AG09319 (cell line): ENCODE results near the gene PEPD.

ENCODE experiments used
- DNase-seq: peaks from one replicate; pipeline ENCODE4 v3.0.0-alpha.2; 2010; ENCODE audit warnings: low read depth; ENCODE audit errors: extremely low read depth
- TF ChIP-seq, protein P1 (sequence below): IDR thresholded peaks from 2 replicates; pipeline ENCODE4 v1.5.1; 2011; ENCODE audit warnings: low read depth, mild to moderate bottlenecking, inconsistent platforms, low read length, moderate library complexity

The PEPD gene

DNA sequence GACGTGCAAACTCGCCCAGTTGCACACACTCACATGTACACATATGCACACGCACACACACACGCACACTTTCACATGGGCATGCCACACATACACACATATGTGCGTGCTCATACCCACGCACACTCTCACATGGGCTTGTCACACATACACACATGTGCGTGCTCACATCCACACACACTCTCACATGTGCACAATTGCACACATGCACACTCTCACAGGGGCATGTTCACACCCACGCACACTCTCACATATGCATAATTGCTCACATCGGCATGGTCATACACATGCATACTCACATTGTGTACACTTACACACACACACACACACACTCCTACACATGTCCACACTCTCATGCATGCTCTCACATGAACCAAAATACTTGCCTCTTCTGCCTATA lies 32.8 kb upstream of the PEPD start:
- TF ChIP-seq, protein P1, sequence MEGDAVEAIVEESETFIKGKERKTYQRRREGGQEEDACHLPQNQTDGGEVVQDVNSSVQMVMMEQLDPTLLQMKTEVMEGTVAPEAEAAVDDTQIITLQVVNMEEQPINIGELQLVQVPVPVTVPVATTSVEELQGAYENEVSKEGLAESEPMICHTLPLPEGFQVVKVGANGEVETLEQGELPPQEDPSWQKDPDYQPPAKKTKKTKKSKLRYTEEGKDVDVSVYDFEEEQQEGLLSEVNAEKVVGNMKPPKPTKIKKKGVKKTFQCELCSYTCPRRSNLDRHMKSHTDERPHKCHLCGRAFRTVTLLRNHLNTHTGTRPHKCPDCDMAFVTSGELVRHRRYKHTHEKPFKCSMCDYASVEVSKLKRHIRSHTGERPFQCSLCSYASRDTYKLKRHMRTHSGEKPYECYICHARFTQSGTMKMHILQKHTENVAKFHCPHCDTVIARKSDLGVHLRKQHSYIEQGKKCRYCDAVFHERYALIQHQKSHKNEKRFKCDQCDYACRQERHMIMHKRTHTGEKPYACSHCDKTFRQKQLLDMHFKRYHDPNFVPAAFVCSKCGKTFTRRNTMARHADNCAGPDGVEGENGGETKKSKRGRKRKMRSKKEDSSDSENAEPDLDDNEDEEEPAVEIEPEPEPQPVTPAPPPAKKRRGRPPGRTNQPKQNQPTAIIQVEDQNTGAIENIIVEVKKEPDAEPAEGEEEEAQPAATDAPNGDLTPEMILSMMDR = no peak
- DNase-seq = no peak

DNA sequence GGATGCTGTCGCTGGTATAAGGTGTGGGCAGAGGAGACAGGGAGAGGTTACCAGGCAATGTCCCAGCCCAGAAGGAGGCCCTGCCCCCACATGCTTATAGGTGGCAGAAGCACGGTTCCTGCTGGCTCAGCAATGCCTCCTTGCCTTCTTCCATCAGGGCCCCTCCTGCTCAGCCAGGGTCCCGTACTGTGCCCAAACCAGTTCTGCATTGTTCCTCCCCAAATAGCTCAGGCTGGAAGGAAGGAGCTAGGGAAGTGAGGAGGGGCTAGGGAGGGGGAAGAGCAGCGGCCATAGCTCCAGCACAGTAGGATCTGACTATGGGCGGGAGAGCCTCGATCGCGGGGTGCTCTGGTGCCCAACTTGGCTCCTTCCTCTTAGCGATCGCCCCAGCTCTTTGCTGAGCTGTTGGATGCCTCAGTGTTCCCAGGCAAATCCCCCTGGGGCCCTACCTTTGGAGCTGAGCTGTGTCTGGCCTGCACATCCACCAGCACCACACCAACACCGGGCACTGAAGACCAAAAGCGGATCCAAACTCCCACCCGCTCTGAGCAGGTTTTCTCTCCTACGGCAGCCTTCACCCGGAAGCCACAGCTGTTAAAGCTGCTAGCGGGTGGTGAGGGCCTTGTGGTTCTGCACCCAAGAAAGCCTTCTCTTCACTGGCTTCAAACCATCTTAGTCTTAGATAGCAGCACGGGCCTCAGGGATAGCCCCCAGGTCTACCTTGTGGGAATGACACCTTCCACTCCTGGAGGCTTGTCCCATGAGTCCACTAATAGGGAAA lies 32.1 kb upstream of the PEPD start:
- DNase-seq = no peak
- TF ChIP-seq, protein P1 = no peak

DNA sequence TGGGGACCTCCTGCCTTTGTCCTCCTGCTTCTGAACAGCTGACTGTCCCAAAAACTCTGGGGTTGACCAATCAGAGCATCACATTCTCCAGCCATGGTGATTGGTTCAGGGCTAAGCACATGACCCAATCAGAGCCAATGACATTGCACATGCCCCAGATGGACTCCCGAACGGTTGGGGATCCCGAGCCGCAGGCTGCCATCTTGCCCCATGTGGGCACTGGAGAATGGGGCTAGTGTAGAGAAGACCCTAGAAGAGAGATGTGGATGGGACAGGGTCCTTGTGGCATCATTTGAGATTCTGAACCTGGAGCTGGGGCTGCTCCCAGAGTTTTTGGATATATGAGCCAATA lies 31.3 kb upstream of the PEPD start:
- TF ChIP-seq, protein P1 = no peak
- no peak for DNase-seq

DNA sequence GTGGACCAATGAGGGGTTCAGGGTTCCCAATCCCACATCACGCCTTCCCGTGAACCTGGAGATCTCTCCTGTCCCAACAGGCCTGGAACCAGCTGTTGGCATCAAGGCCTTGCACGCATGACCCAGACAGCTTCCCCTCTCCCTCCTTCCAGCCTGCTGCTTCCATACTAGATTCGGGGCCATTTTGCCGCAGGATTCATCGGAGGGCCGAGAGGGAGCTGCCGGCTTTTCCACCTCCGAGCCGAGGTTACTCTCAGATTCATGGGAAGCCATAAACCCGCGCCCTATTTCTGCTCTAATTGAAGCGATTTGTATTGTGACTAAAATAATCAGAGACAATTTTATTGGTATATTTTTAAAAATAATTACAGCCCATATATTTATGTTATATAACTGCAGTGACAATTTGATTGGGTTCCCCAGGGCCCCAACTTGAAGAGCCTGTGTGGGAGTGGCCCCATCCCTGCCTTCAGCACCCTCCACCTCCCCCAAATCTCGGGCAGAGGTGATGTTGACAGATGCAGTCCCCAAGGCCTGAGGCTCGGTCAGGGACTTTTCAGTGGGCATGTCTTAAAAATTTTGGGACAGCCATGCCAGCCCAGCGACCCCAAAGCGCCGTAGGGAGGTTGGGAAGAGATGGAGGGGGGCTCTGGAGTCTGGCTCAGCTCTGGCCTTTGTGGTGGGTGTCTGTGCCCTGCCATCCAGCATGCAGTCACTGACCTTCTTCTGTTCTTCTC lies 30.8 kb upstream of the PEPD start:
- TF ChIP-seq, protein P1 = no peak
- DNase-seq = no peak

DNA sequence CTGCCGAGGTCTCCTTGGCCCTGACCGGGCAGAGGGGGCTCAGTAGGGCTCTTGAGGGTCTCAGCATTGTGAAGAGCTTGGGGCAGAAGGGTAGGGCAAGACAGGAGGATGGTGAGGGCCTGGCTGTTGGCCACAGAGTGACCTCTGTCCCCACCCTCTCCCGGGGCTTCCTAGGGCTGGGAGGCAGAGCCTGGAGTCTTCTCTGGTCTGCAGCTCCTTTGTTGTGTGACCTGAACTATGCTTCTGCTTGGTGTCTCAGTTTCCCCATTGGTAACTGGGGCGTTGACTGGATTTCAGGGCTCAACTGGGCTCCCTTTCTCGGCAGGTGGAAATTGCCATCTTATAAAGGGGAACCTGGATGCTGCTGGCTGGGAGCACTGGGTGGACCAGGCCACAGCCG lies 30.1 kb upstream of the PEPD start:
- TF ChIP-seq, protein P1 = no peak
- no peak for DNase-seq

DNA sequence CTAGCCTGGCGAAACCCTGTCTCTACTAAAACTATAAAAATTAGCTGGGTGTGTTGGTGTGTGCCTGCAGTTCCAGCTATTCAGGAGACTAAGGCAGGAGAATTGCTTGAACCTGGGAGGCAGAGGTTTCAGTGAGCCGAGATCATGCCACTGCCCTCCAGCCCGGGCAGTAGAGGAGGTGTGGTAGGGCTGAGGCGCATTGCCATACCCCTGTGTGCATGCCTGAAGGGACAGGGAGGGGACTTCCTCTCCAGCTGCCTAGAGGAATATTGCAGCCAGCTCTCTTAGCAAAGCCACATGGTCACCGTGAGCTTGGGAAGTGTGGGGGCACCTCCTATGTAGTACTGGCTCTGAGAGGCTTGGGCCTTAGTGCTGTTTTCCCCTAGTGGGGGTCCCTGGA lies 29.2 kb upstream of the PEPD start:
- DNase-seq = no peak
- TF ChIP-seq, protein P1 = no peak

DNA sequence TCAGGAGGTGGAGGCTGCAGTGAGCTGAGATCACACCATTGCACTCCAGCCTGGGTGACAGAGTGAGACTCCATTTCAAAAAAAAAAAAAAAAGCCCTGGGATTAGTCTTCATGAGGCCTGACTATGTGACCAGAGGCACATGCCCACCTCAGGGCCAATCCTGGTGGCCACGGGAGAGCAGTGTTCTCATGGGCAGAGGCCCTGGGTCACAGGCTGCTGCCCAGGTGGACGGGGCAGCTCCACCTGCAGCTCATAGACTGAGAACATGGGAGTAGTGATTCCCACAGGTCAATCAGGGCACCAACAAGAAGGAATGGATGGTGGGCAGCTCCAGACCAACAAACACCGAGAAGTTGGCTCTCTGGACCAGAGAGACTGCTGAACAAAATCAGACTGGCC lies 26.1 kb upstream of the PEPD start:
- DNase-seq = no peak
- TF ChIP-seq, protein P1 = no peak
